IPS-15b (cell line): Measurements from ENCODE around the gene MSLN.

Experiments used
- H3K27me3 ChIP-seq: one replicate; pipeline ENCODE4 v1.6.1; 2013; ENCODE audit warnings: low read length; ENCODE audit not compliant: control insufficient read depth, insufficient read depth
- H3K36me3 ChIP-seq: one replicate; pipeline ENCODE4 v1.6.1; 2013; ENCODE audit warnings: low read length; ENCODE audit not compliant: control insufficient read depth, insufficient read depth
- H3K4me1 ChIP-seq: one replicate; pipeline ENCODE4 v1.6.1; 2013; ENCODE audit warnings: mild to moderate bottlenecking, low read length; ENCODE audit not compliant: control insufficient read depth, insufficient read depth
- H3K4me3 ChIP-seq: one replicate; pipeline ENCODE4 v1.5.1; 2013; ENCODE audit warnings: low read depth, low read length
- H3K9ac ChIP-seq: one replicate; pipeline ENCODE4 v1.6.1; 2013; ENCODE audit warnings: low read depth, mild to moderate bottlenecking, low read length
- H3K9me3 ChIP-seq: one replicate; pipeline ENCODE4 v1.6.1; 2013; ENCODE audit warnings: mild to moderate bottlenecking, low read length; ENCODE audit not compliant: control insufficient read depth, insufficient read depth

Gene MSLN

GRCh38 chr16:817001-817906, 56.7 kb downstream of the MSLN start:
- H3K4me1 ChIP-seq, result no peaks in the 10 kb centered on the region
- H3K4me3 ChIP-seq, result no peak overlapping the region
- H3K27me3 ChIP-seq, result no peaks in the 10 kb centered on the region
- no peak overlapping the region for H3K9ac ChIP-seq
- no peaks in the 10 kb centered on the region for H3K36me3 ChIP-seq
- H3K9me3 ChIP-seq, result no peaks in the 10 kb centered on the region

- Histone ChIP-seq H3K27me3 (no peaks in the 10 kb centered on the region), H3K36me3 (no peaks in the 10 kb centered on the region)
Observed at GRCh38 chr16:818132-818531, 57.6 kb downstream of the MSLN start.

More at GRCh38 chr16:818132-818531, 57.6 kb downstream of the MSLN start:
- H3K4me3 ChIP-seq, result no peak overlapping the region
- no peaks in the 10 kb centered on the region for H3K4me1 ChIP-seq
- no peak overlapping the region for H3K9ac ChIP-seq
- H3K9me3 ChIP-seq, result no peaks in the 10 kb centered on the region
